Inflammatory macrophage (primary cell): Measurements from ENCODE around the gene ATF5.
"Not testable (repeated sequence)": the region's sequence is repeated elsewhere in the genome, so short reads cannot be mapped to it uniquely, and the experiment has no call there.

Experiments used
- DNase-seq, 2 donors: peaks; one replicate each; pipeline ENCODE4 v3.0.0-alpha.2; 2020 to 2022

ATF5 gene

DNA sequence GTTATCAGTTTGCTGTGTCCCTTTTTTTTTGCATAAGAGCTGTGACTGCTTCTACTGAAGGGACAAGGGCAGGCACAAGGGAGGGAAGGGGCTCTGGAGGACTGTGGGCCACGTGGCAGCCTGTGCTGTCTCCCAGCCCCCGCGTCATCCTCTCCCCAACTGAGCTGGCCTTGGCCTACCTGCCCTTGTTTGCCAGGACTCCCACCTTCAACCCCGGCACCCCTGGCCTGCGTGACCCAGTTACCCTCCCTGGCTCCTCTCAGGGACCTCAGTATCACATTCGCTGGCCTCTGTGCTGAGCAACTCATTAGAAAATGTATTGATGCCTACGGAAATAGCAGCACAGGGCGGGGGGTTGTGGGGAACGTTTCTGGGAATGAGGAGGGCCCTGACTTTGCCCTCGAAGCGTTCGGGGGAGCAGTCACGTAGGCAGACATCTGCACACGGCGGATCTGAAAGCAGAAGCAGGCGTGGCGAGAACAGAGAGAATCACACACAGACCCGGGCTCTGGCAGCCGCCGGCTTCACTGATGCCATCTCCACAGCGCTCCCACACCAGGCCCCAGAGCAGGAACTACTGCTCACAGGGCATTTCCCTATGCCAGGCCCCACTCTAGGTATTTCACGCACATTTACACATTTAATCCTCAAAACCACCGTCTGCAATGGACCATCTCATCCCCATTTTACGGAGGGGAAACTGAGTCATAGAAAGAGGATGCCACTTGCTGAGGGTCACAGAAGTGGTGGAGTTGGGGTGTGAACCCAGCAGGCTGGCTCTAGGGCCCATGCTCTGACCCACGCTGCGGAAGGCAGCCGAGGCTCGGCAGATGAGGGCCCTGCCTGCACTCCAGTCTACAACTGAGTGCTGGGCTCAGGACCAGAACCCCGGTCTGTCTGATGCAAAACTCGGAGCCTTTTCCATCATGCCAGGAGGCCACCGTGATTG, 5.7 kb upstream of the ATF5 start:
- peak; percentile 37 to 65 for DNase-seq

DNA sequence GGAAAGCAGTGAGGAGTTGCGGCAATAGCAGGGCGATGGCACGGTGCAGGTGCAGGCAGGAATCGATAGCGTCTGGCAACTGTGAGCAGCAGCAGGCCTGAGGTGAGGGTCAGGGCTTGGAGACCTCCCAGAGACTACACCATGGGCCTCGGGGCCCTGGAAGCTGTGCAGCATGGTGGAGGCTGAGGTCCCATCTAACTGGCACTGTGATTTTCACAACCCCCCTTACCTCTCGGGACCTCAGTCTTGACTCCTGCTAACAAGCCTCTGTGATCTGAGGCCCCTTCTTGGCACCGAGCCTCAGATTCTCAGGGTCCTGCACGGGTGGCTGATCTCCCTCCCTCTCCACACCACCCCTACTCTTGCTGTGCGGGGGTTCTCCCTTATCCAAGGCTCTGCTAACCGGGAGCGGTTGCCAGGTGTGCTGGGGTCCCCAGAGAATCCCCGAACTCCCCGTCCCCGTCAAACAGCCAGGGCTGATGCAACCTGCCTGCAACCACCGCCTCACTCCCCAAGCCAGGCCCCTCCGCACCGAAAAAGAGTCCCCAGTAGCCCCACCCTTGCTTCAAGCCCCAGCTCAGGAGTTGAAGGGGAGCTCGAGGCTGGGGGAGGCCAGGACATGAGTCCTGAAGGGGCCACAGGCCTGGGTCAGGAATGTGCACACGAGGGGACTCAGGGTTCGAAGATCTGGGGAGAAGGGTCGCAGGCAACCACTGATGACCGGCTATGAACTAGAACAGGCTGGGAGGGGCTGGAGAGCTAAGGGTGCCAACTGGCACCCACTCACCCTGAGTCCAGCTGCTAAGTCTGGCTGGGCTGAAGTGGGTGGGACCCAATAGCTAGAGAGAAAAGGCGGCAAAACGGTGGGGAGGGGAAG, 4.8 kb upstream of the ATF5 start:
- DNase-seq: no peak

DNA sequence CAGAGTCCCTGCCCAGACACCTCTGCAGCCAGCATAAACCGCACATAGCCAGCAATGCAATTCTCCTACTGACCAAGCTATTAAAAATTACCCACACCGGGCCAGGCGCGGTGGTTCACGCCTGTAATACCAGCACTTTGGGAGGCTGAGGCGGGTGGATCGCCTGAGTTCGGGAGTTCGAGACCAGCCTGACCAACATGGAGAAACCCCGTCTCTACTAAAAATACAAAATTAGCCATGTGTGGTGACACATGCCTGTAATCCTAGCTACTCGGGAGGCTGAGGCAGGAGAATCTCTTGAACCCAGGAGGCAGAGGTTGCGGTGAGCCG, 4.2 kb upstream of the ATF5 start:
- DNase-seq: not testable (repeated sequence)

DNA sequence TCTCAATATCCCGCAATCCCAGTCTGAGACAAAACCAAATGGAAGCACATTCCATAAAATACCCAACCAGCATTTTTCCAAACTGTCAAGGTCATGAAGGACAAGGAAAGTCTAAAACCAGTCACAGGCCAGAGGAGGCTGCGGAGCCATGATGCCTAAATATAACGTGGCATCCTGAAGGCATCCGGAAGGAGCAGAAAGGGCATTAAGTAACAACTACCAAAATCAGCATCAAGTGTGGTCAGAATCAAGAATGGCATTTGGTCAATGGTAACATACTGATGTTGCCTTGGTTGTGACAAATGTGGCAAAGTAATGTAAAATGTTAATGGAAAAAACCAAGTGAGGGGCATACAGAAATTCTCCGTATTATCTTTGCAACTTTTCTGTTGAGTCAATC, 3.5 kb upstream of the ATF5 start:
- DNase-seq: no peak

DNA sequence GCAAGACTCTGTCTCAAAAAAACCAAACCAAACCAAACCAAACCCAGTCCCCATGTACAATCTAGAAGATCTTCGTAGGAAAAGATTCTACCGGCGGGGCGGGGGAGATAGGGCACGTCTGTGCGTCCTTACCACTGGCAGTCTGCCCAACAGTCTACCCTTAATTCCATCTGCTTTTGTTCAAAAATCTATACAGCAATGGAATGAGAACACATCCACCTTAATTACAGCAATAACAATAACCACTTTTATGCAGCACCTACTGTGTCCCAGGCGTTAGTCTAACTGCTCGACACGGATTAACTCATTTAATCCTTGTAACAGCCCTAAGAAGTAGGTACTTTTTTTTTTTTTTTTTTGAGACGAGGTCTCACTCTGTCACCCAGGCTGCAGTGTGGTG, 2.5 kb upstream of the ATF5 start:
- no peak for DNase-seq

DNA sequence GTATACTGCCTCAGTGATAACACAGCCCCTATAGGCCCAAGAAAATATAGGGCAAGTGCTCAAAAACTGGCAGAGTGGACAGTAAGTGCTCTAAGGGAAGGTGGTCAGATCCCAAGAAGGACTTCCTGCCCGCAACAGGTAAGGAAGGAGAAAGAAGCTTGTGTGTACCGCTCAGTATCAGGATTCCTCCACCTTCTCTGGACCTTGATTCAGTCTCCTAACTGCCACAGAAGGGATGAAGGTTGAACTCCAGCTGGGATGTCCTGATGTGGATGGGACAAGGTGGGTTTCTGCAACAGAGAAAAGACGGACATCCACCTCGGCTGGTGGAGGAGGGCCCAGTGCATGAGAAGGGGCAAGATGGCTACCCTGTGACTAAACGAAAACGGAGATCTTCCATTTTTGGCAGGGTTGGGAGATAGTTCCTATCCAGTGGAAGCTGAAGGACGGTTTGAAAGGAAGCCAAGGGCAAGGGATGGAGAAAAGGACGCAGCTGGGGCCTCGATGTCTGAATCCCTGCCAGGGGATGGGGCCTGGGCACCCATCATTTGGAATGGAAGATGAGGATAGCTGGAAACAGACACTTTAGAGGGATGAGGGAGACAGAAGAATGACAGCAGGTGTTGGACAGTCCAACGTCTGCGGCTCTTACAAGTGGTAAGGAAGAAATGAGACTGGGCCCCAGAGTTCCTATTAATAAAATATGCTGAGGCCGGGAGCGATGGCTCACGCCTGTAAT, 1.3 kb upstream of the ATF5 start:
- DNase-seq: no peak

DNA sequence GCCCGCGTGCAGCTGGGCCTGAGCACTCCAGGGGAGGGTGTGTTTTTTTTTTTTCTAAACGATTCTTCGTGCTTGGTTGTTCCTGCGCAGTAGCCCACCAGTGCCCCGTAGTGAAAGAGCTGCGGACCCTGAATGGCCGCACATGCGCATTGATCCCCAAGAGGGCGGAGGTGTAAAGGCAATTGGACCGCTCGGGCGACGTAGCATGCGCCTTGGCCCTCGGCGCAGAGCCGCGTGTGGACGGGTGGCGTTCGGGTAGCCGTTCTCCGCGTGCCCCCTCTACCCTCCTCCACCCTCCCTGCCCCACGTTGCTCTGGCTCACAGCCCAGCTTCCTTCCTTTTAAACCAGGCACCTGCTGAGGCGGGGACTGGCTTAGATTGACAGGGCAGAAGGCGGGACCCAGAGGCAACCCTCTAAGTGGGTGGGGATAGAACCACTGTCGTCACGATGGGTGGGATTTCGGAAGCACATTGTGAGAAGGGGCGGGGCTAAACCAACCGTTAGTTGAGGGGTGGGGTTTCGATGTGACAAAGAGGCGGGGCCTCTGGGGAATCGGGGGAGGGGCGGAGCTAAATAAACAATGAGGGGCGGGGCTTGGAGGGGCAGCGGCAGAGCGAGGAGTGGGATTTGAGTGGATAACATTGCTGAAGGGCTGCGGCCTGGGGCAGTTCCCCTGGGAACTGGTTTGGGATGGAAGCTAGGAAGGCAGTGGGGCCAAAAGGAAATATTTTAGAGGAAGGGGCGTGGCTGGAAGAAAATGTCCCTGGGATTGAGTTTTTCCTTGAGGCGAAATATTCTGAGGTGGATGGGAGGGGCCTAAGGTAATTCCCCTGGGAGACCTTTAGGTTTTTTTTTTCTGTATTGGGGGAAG, 842 bp downstream of the ATF5 start:
- DNase-seq: peak; percentile 94 to 95

DNA sequence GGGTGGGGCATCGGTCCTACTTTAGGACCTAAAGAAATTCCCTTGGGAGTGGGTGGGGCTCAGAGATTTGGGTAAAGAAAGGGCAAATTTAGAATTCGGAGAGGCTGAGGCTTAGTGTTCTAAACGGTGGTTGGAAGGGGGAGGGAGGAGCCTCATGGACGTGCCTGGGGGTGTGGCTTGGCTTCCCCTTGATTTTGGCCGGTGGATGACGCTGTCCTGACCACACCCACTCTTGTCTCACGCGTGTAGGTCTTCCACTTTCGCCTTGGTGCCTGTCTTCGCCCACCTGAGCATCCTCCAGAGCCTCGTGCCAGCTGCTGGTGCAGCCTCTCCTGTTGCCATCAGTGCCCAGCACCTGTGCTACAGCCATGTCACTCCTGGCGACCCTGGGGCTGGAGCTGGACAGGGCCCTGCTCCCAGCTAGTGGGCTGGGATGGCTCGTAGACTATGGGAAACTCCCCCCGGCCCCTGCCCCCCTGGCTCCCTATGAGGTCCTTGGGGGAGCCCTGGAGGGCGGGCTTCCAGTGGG, 1.5 kb downstream of the ATF5 start:
- DNase-seq: no peak

DNA sequence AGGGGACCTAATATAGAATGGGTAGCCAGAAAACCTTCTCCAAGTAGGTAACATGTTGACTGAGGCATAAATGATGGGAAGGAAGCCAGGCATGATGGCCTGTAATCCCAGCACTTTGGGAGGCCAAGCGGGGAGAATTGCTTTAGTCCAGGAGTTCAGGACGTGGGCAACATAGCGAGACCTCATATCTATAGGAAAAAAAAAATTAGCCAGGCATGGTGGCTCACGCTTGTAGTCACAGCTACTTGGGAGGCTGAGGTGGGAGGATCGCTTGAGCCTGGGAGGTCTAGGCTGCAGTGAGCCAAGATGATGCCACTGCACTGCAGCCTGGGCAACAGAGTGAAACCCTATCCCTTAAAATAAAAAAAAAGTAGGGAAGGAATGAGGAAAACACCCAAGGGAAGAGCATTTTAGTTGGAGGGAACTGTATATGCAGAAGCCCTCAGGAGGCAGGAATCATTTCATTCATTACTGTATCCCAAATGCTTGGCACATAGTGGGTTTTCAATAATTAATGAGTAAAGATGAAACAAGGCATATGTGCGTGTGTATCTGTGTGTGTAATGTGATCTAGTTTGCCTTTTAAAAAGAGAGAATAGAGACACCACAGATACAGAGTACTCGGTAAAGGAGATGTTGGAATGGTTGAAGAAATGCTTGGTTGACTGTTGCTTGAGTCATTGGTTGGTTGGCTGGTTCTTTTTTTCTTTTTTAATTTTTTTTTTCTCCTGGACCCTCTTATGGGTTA, 2.5 kb downstream of the ATF5 start:
- DNase-seq: no peak

DNA sequence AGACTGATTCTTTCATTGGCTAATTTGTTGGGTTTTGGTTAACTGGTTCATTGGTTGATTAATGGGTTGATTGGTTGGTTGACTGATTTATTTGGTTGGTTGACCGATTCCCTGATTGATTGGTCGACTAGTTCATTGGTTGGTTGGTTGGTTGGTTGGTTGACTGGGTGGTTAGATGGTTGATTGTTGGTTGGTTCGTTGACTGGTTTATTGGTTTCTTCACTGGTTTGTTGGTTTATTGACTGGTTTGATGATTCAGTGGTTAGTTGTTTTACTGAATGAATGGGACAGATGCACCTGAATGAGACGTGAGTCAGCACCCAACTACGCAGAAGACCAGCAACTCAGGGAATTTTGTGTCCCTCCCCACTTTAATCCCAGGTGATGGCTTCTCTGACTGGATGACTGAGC, 3.0 kb downstream of the ATF5 start:
- DNase-seq: no peak

DNA sequence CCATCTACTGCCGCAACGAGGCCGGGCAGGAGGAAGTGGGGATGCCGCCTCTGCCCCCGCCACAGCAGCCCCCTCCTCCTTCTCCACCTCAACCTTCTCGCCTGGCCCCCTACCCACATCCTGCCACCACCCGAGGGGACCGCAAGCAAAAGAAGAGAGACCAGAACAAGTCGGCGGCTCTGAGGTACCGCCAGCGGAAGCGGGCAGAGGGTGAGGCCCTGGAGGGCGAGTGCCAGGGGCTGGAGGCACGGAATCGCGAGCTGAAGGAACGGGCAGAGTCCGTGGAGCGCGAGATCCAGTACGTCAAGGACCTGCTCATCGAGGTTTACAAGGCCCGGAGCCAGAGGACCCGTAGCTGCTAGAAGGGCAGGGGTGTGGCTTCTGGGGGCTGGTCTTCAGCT, 3.7 kb downstream of the ATF5 start:
- DNase-seq: no peak

DNA sequence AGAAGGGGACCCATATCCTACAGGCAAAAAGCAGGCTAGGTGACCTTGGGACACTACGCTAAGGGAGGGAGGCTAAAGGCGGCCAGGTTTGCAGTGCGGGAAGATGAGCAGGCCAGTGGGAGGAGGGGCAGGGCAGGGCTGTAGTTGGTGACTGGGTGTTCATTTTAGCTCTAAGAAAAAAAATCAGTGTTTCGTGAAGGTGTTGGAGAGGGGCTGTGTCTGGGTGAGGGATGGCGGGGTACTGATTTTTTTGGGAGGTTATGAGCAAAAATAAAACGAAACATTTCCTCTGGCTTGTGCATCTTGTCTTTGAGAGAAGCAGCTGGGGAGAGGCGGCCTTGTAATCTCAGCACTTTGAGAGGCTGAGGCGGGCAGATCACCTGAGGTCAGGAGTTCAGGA, 4.6 kb downstream of the ATF5 start:
- DNase-seq: no peak

DNA sequence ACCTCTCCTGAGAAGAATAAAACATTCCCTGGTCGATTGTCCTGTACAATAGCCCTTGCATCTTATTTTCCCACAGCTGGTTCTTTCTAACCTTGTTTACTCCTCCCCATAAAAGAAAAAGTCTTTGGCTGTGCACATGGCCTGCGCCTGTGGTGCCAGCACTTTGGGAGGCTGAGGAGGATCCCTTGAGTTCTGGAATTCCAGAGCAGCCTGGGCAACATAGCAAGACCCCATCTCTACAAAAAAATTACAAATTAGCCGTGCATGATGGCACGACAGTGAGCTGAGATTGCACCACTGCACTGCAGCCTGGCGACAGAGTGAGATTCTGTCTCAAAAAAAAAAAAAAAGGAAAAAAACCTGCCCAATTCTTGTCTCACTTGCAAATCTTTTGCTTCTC, 7.5 kb downstream of the ATF5 start:
- DNase-seq: no peak

DNA sequence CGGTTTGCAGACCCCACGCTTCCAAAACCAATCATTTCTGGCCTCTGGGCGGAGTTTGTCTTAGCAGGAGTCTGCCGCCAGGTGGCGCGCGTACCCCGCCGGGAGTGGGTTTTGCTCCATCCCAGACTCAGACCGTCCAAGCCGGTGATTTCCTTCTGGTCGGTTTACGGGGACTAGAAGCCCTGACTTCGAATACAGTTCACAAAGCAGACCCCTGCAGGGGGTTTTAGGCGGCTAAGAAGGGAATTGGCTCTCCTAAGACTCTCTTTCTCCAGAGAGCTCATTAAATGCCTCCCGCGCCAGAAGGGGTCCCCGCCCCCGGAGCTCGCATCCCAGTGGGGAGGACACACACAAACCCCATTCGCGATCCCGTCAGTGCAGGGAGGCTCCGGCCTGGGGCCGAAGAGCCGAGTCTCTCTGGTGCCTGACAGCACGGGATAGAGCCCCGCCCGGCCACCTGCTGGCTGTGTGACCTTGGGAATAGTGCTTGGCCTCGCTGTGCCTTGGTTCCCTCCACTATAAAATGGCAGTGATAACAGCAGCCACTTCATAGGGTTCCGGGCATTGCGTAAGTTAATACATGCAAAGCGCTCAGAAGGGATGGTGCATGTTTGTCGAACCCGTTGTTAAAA, 8.9 kb downstream of the ATF5 start:
- peak; percentile 75 to 80 for DNase-seq

DNA sequence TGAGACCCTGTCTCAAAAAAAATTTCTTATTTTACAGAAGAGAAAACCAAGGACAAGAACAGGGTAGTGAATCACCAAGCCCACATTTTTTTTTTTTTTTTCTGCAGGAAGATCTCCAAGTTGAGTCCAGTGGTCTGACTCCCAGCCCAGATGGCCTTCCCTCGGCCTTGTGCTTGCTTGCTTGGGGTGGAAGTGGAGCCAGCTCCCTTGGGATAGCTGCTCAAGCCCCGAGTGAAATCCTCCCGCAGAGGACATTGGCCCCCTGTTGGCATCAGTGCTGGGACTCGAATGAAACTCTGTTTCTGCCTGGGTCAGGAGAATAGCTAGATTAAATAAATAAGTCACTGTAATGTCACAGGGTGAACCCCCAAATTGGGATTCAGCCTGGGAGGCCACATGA, 9.7 kb downstream of the ATF5 start:
- no peak for DNase-seq

DNA sequence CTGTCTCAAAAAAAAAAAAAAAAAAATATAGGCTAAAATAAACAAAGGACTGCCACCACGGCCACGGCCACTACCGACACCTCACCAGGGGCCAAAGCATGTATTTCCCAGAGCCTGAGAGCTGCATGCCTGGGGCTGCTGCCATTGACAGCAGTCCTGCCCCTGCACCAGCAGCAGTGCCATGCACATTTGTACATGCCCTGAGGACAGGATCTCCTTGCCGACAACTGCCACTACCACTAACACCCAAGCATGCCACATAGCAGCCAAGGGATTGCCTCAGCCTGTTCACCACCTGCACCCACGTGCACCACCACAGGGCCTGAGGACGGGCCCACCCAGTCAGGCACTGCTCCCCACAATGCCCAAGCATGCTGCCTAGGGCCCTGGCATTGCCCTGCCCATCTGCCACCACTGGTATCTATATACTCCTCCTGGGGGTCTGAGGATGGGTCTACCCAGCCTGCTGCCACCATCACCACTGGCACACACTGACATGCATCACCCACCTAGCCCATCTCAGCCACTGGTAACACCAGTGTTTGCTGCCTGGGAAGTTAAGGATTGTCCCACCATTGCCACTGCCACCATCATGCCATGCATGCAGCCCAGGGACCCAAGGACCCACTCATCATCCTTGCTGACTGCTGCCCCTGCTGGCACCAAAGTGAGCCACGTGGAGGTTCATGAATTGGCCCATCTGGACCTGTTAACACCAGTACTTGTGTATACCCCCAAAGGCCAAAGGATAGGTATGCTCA, 10.9 kb downstream of the ATF5 start:
- no peak for DNase-seq

DNA sequence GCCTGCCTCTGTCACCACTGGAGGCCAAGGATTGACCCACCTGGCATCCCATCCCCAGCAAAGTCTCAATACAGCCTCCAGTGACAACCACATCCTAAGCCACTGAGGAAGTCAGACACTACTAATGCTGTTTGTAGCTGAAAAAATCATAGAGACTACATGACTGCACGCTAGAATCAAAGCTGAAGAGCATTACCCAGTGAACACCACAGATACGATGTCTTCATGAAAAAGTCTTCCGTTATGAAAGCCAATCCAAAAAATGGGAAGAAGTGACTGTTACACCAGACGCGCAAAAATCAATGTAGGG, 11.4 kb downstream of the ATF5 start:
- no peak for DNase-seq

DNA sequence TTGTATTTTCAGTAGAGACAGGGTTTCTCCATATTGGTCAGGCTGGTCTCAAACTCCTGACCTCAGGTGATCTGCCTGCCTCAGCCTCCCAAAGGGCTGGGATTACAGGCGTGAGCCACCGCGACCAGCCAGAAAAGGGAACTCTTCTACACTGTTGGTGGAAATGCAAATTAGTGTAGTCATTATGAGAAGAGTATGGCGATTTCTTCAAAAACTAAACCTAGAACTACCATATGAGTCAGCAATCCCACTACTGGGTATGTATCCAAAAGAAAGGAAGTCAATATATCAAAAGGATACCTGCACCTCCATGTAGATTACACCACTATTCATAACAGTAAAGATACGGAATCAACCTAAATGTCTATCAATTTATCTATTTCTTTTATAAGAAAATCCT, 15.6 kb downstream of the ATF5 start:
- peak; percentile 50 to 77 for DNase-seq

DNA sequence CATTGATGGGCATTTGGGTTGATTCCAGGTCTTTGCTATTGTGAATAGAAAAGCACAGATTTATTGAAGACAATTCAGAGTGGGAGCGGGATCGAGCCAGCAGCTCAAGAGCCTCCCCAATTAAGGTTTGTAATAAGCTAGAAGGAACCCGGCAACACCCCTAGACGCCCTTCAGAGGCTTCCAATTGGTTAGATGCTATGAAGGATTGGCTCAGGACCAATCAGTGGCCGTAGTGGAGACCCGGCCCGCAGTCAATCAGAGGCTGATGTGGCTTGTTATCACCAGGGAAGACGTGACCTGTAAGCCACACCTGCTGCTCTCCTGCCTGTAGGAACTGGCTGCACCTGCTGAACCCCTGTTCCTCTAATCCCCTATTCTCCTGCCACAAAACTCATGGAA, 17.4 kb downstream of the ATF5 start:
- DNase-seq: no peak
